ENCODE data around the gene KCNK15. TPM values are rescaled to one million over a fixed set of nuclear protein-coding genes. Genes with fewer than 3 reads are reported as not detected.

The KCNK15 gene
- polyA plus RNA-seq, 1 experiment: 0.82 TPM

GRCh38 chr20:44715499-44716308 lies 30.0 kb upstream of the KCNK15 start:
- no peak for TF ChIP-seq CTCF (IDR thresholded peaks at IDR 0.05; ENCODE audit: insufficient read depth, low read depth, low read length)
- Histone ChIP-seq H3K27me3 (ENCODE audit: control insufficient read depth, insufficient read depth, low read length) (no peaks in the 10 kb centered on the region), H3K4me3 (ENCODE audit: low read depth, low read length) (no peak overlapping the region), H3K36me3 (ENCODE audit: control insufficient read depth, insufficient read depth, low read length) (no peaks in the 10 kb centered on the region)
- ChIA-PET CTCF (interaction anchor here (1.1 to 1.4 kb wide), 3 partner anchors 9 to 32 kb away, joined by 3 to 4 read pairs (median 3); no protein-coding TSS in a partner anchor), POLR2A (no interaction called here)
- no peak for DNase-seq (ENCODE audit: low read depth)

- DNase-seq (ENCODE audit: low read depth): no peak
- TF ChIP-seq CTCF (IDR thresholded peaks at IDR 0.05; ENCODE audit: insufficient read depth, low read depth, low read length): no peak
- Histone ChIP-seq H3K36me3 (ENCODE audit: control insufficient read depth, insufficient read depth, low read length) (no peaks in the 10 kb centered on the region), H3K27me3 (ENCODE audit: control insufficient read depth, insufficient read depth, low read length) (no peaks in the 10 kb centered on the region), H3K4me3 (ENCODE audit: low read depth, low read length) (no peak overlapping the region)
- ChIA-PET CTCF (interaction anchor here (1.1 to 1.5 kb wide), 6 partner anchors 8 to 33 kb away, joined by 3 to 5 read pairs (median 4); no protein-coding TSS in a partner anchor), POLR2A (no interaction called here)
These were observed 29.2 kb upstream of the KCNK15 start for GRCh38 chr20:44716309-44717106.

GRCh38 chr20:44717986-44718385 lies 27.7 kb upstream of the KCNK15 start:
- ChIA-PET CTCF (interaction anchor here (0.8 to 1.9 kb wide), 7 partner anchors 9 to 29 kb away, joined by 3 to 5 read pairs (median 4); no protein-coding TSS in a partner anchor), POLR2A (no interaction called here)
- no peak for DNase-seq (ENCODE audit: low read depth)
- Histone ChIP-seq H3K4me3 (ENCODE audit: low read depth, low read length) (no peak overlapping the region), H3K36me3 (ENCODE audit: control insufficient read depth, insufficient read depth, low read length) (no peaks in the 10 kb centered on the region), H3K27me3 (ENCODE audit: control insufficient read depth, insufficient read depth, low read length) (no peaks in the 10 kb centered on the region)
- TF ChIP-seq CTCF (IDR thresholded peaks at IDR 0.05; ENCODE audit: insufficient read depth, low read depth, low read length): peak; percentile 46

- H3K36me3 ChIP-seq (ENCODE audit: control insufficient read depth, insufficient read depth, low read length): no peaks in the 10 kb centered on the region
- no peaks in the 10 kb centered on the region for H3K27me3 ChIP-seq (ENCODE audit: control insufficient read depth, insufficient read depth, low read length)
- no peak overlapping the region for H3K4me3 ChIP-seq (ENCODE audit: low read depth, low read length)
- POLR2A ChIA-PET: no interaction called here
- no peak for TF ChIP-seq CTCF (IDR thresholded peaks at IDR 0.05; ENCODE audit: insufficient read depth, low read depth, low read length)
- no peak for DNase-seq (ENCODE audit: low read depth)
- CTCF ChIA-PET: interaction anchor here (3.8 kb wide), 1 partner anchor 34 kb away, joined by 19 read pairs; no protein-coding TSS in a partner anchor
These were observed 25.8 kb upstream of the KCNK15 start for GRCh38 chr20:44719841-44720240.

GRCh38 chr20:44720621-44720996 lies 25.1 kb upstream of the KCNK15 start:
- peak; percentile 35 for DNase-seq (ENCODE audit: low read depth)
- ChIA-PET CTCF (interaction anchor here (0.9 to 3.8 kb wide), 5 partner anchors 12 to 37 kb away, joined by 3 to 19 read pairs (median 7); no protein-coding TSS in a partner anchor), POLR2A (interaction anchor here (0.8 kb wide), 1 partner anchor 8 kb away, joined by 3 read pairs; no protein-coding TSS in a partner anchor)
- Histone ChIP-seq H3K4me3 (ENCODE audit: low read depth, low read length) (no peak overlapping the region), H3K27me3 (ENCODE audit: control insufficient read depth, insufficient read depth, low read length) (no peaks in the 10 kb centered on the region), H3K36me3 (ENCODE audit: control insufficient read depth, insufficient read depth, low read length) (no peaks in the 10 kb centered on the region)
- no peak for TF ChIP-seq CTCF (IDR thresholded peaks at IDR 0.05; ENCODE audit: insufficient read depth, low read depth, low read length)

Data from BJ (cell line).